K562 (cell line): ENCODE measurements around the gene MEF2B. TPM values are rescaled to one million over a fixed set of nuclear protein-coding genes. Genes with fewer than 3 reads are reported as not detected.

Experiments
- GATAD2A ChIP-seq: fragments of 450-650 bp; IDR thresholded peaks from 2 replicates; pipeline ENCODE4 v1.6.1; 2017
- HDAC3 ChIP-seq: fragments of 450-650 bp; IDR thresholded peaks from 2 replicates; pipeline ENCODE4 v1.6.1; 2018; ENCODE audit warnings: borderline replicate concordance, mild to moderate bottlenecking, moderate library complexity; ENCODE audit not compliant: partially characterized antibody
- HOXB6 ChIP-seq: fragments of 250-450 bp; sonication (Bioruptor Pico); IDR thresholded peaks from 2 replicates; pipeline ENCODE4 v1.5.1; 2022; ENCODE audit warnings: mild to moderate bottlenecking, borderline replicate concordance
- ILF3 ChIP-seq: fragments of 450-650 bp; IDR thresholded peaks from 2 replicates; pipeline ENCODE4 v1.6.1; 2018; ENCODE audit warnings: antibody characterized with exemption, mild to moderate bottlenecking, moderate library complexity, borderline replicate concordance
- MTA3 ChIP-seq: fragments of 450-650 bp; formaldehyde crosslinking; IDR thresholded peaks from 2 replicates; pipeline ENCODE4 v1.6.1; 2017; ENCODE audit warnings: mild to moderate bottlenecking, borderline replicate concordance
- MYBL2 ChIP-seq, 2 experiments: fragments of 450-650 bp in 1 of 2; sonication (generic) in 1 of 2; formaldehyde crosslinking in 1 of 2; IDR thresholded peaks; 2 replicates each; pipeline versions ENCODE4 v1.6.1 to v1.8.1; 2017 to 2022; ENCODE audit warnings: borderline replicate concordance in 1 of 2, inconsistent platforms in 1 of 2, low read depth in 1 of 2, mild to moderate bottlenecking in 1 of 2, missing genetic modification reagents in 1 of 2, moderate library complexity in 1 of 2
- PHF8 ChIP-seq: fragments of 200-600 bp; sonication (generic); IDR thresholded peaks from 2 replicates; pipeline ENCODE4 v1.6.1; 2012; ENCODE audit warnings: mixed run types, mild to moderate bottlenecking, inconsistent platforms, low read length, moderate library complexity, borderline replicate concordance
- SIN3B ChIP-seq: fragments of 450-650 bp; IDR thresholded peaks from 2 replicates; pipeline ENCODE4 v1.6.1; 2017; ENCODE audit warnings: low read depth, mild to moderate bottlenecking, moderate library complexity
- SLC30A9 ChIP-seq: fragments of 250-450 bp; sonication (Bioruptor Pico); IDR thresholded peaks from 2 replicates; pipeline ENCODE4 v1.8.0; 2022; ENCODE audit warnings: mild to moderate bottlenecking, moderate library complexity
- SREBF1 ChIP-seq: fragments of 150-350 bp; IDR thresholded peaks from 2 replicates; pipeline ENCODE4 v1.6.1; 2014; ENCODE audit warnings: antibody characterized with exemption, low read depth, low read length, borderline replicate concordance
- YY1 ChIP-seq, 3 experiments: IDR thresholded peaks; 2 replicates each; pipeline ENCODE4 v1.6.1; 2011; ENCODE audit warnings: low read length in 2 of 3, mild to moderate bottlenecking in 2 of 3, moderate library complexity in 2 of 3, borderline replicate concordance in 1 of 3, control low read depth in 1 of 3, low read depth in 1 of 3; ENCODE audit not compliant: insufficient read depth in 3 of 3, insufficient replicate concordance in 2 of 3, control insufficient read depth in 1 of 3, insufficient read length in 1 of 3; ENCODE audit errors: extremely low read depth in 1 of 3
- ZBTB33 ChIP-seq: sonication (generic); formaldehyde crosslinking; IDR thresholded peaks from 2 replicates; pipeline ENCODE4 v1.8.1; 2023; ENCODE audit warnings: mild to moderate bottlenecking, missing genetic modification reagents
- ZNF696 ChIP-seq: fragments of 250-450 bp; sonication (Bioruptor Pico); conservative IDR thresholded peaks from 2 replicates; pipeline ENCODE4 v1.4.0; 2020; ENCODE audit warnings: mild to moderate bottlenecking, moderate library complexity
- polyA plus RNA-seq, 8 experiments: library from polyadenylated mRNA; depleted of rRNA in 4 of 8; stranded (reverse) in 5 of 8; unstranded in 3 of 8; fragments of >200 nt; fragmentation: Nextera tagmentation in 2 of 8; fragmentation: Illumina TruSeq in 1 of 8; extraction: Ambion mirVana in 2 of 8; extraction: Trizol in 1 of 8; gene quantifications; 2 replicates each; pipeline versions ENCODE4 v1.2.1 to v1.2.3, GENCODE V29; 2011 to 2014; ENCODE audit warnings: inconsistent platforms in 1 of 8, missing spikeins in 1 of 8
- total RNA-seq, 7 experiments: library from RNA; depleted of rRNA in 6 of 7; stranded (reverse); fragments of >200 nt in 6 of 7; fragmentation: Illumina TruSeq in 2 of 7; extraction: Trizol in 2 of 7; gene quantifications; 2 replicates each; pipeline versions ENCODE4 v1.2.1 to v1.2.3, GENCODE V29; 2011 to 2021; ENCODE audit warnings: low replicate concordance in 1 of 7
- TF ChIP-seq, protein P1 (sequence below): fragments of 250-450 bp; sonication (Bioruptor Pico); IDR thresholded peaks from 2 replicates; pipeline ENCODE4 v1.9.0; 2021; ENCODE audit warnings: mild to moderate bottlenecking, inconsistent platforms
- TF ChIP-seq, protein P2 (sequence below), 2 experiments: fragments of 450-650 bp in 1 of 2; IDR thresholded peaks; 2 replicates each; pipeline ENCODE4 v1.6.1; 2011 to 2017; ENCODE audit warnings: low read depth in 2 of 2, antibody characterized with exemption in 1 of 2, borderline replicate concordance in 1 of 2, low read length in 1 of 2, mild to moderate bottlenecking in 1 of 2, mixed read lengths in 1 of 2; ENCODE audit not compliant: control insufficient read depth in 1 of 2

MEF2B gene
- total and polyA plus RNA-seq, 9 of the 15 experiments (the other 6 are each of a cell fraction or from before 2014, with no cell fraction given): 0.14 to 1.9 (median 0.71) TPM; not detected in 3

DNA sequence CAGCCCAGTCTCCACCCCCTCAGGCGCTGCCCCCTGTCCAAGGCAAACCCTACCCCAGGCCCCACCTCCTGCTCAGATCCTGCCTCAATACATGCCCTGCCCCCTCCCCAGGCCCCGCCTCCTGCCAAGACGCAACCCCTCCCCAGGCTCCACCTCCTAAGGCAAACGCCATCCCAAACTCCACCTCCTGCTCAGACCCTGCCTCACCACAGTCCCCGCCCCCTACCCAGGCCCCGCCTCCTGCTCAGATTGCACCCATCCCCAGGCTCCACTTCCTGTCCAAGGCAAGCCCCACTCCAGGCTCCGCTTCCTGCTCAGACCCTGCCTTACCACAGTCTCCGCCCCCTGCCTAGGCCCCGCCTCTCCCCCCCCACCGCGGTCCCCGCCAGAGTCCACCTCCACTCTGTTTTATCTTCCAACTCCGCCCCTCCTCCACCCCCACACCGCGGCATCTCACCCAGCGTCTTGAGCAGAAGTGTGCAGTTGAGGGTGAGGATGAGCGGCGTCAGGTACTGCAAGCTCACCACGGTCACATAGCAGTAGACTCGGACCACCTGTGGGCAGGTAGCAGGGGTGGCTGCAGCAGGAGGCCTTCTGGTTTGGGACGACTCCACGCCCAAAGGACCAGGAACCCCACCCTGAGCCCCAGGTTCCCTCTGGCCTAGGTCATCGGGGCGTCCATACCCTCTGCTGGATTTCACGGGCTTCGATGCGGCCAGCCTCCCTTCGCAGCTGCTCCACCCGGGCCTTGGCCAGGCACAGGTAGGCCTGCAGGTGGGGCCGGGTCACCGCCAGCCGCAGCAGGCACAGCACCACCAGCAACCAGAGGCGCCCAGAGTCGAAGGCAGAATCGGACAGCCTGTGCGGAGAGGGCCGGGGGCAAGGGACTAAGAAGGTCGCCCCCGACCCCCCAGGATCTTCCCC, 49.5 kb downstream of the MEF2B start (continued):
- TF ChIP-seq, protein P1, sequence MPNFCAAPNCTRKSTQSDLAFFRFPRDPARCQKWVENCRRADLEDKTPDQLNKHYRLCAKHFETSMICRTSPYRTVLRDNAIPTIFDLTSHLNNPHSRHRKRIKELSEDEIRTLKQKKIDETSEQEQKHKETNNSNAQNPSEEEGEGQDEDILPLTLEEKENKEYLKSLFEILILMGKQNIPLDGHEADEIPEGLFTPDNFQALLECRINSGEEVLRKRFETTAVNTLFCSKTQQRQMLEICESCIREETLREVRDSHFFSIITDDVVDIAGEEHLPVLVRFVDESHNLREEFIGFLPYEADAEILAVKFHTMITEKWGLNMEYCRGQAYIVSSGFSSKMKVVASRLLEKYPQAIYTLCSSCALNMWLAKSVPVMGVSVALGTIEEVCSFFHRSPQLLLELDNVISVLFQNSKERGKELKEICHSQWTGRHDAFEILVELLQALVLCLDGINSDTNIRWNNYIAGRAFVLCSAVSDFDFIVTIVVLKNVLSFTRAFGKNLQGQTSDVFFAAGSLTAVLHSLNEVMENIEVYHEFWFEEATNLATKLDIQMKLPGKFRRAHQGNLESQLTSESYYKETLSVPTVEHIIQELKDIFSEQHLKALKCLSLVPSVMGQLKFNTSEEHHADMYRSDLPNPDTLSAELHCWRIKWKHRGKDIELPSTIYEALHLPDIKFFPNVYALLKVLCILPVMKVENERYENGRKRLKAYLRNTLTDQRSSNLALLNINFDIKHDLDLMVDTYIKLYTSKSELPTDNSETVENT (CRISPR knock-in tag): no peak
- TF ChIP-seq GATAD2A (no peak), SLC30A9 (CRISPR knock-in tag) (no peak), ILF3 (no peak), ZNF696 (CRISPR knock-in tag) (no peak), ZBTB33 (CRISPR knock-in tag) (no peak), SIN3B (no peak), PHF8 (peak; percentile 47; the same call in 1 of the 2 replicates), SREBF1 (no peak), MTA3 (no peak), YY1 (IDR thresholded peaks at IDR 0.05; ENCODE audit: borderline replicate concordance in 1 of 3, control insufficient read depth in 1 of 3, extremely low read depth in 1 of 3, insufficient read depth in 3 of 3, insufficient read length in 1 of 3, insufficient replicate concordance in 2 of 3, low read depth in 1 of 3, low read length in 2 of 3) (no peak), HOXB6 (CRISPR knock-in tag) (no peak), MYBL2 (IDR thresholded peaks at IDR 0.05; ENCODE audit: low read depth) (no peak), MYBL2 (CRISPR knock-in tag; IDR thresholded peaks at IDR 0.05; ENCODE audit: borderline replicate concordance) (no peak), HDAC3 (no peak)
- TF ChIP-seq, protein P2, sequence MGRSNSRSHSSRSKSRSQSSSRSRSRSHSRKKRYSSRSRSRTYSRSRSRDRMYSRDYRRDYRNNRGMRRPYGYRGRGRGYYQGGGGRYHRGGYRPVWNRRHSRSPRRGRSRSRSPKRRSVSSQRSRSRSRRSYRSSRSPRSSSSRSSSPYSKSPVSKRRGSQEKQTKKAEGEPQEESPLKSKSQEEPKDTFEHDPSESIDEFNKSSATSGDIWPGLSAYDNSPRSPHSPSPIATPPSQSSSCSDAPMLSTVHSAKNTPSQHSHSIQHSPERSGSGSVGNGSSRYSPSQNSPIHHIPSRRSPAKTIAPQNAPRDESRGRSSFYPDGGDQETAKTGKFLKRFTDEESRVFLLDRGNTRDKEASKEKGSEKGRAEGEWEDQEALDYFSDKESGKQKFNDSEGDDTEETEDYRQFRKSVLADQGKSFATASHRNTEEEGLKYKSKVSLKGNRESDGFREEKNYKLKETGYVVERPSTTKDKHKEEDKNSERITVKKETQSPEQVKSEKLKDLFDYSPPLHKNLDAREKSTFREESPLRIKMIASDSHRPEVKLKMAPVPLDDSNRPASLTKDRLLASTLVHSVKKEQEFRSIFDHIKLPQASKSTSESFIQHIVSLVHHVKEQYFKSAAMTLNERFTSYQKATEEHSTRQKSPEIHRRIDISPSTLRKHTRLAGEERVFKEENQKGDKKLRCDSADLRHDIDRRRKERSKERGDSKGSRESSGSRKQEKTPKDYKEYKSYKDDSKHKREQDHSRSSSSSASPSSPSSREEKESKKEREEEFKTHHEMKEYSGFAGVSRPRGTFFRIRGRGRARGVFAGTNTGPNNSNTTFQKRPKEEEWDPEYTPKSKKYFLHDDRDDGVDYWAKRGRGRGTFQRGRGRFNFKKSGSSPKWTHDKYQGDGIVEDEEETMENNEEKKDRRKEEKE (IDR thresholded peaks at IDR 0.05; ENCODE audit: borderline replicate concordance in 1 of 2, control insufficient read depth in 1 of 2, low read depth in 2 of 2, low read length in 1 of 2): no peak
